Neutrophil (primary cell): ENCODE measurements around the gene HEXB.

Experiments used
- H3K27ac ChIP-seq: fragments of 200-600 bp; sonication (generic); 2 replicates; pipeline ENCODE4 v1.5.1; 2016; ENCODE audit warnings: mild to moderate bottlenecking, moderate library complexity
- H3K27me3 ChIP-seq: fragments of 200-600 bp; sonication (generic); 2 replicates; pipeline ENCODE4 v1.6.0; 2016; ENCODE audit warnings: mild to moderate bottlenecking
- H3K36me3 ChIP-seq: fragments of 200-600 bp; sonication (generic); 2 replicates; pipeline ENCODE4 v1.5.1; 2017
- H3K4me1 ChIP-seq, 2 experiments: fragments of 200-600 bp in 1 of 2; sonication (generic) in 1 of 2; 1 replicate in 1 of 2; 2 replicates in 1 of 2; pipeline versions ENCODE4 v1.5.1 to v1.6.1; 2013 to 2016; ENCODE audit warnings: low read depth in 1 of 2, low read length in 1 of 2, mild to moderate bottlenecking in 1 of 2, moderate library complexity in 1 of 2; ENCODE audit not compliant: control insufficient read depth in 1 of 2, insufficient read depth in 1 of 2
- H3K4me3 ChIP-seq, 2 experiments: fragments of 200-600 bp in 1 of 2; sonication (generic) in 1 of 2; 1 replicate in 1 of 2; 2 replicates in 1 of 2; pipeline ENCODE4 v1.5.1; 2013 to 2016; ENCODE audit warnings: low read depth in 1 of 2, low read length in 1 of 2, mild to moderate bottlenecking in 1 of 2, moderate library complexity in 1 of 2
- H3K9me3 ChIP-seq: fragments of 200-600 bp; sonication (generic); 2 replicates; pipeline ENCODE4 v1.5.1; 2016
- CTCF ChIP-seq: fragments of 200-600 bp; sonication (generic); IDR thresholded peaks from 2 replicates; pipeline ENCODE4 v1.5.1; 2016; ENCODE audit warnings: antibody characterized with exemption

Gene HEXB

GRCh38 chr5:74652576-74652975 is 32.5 kb upstream of the HEXB start:
- Histone ChIP-seq H3K27ac (no peak overlapping the region), H3K27me3 (no peaks in the 10 kb centered on the region), H3K4me1 (no peaks in the 10 kb centered on the region), H3K4me3 (no peak overlapping the region), H3K36me3 (no peaks in the 10 kb centered on the region), H3K9me3 (no peaks in the 10 kb centered on the region)
- TF ChIP-seq CTCF: no peak

- Histone ChIP-seq H3K27ac (no peak overlapping the region), H3K9me3 (no peaks in the 10 kb centered on the region), H3K27me3 (no peaks in the 10 kb centered on the region), H3K4me3 (no peak overlapping the region), H3K4me1 (no peaks in the 10 kb centered on the region), H3K36me3 (no peaks in the 10 kb centered on the region)
- TF ChIP-seq CTCF: no peak
Observed at GRCh38 chr5:74653991-74654390, 31.0 kb upstream of the HEXB start.

GRCh38 chr5:74655206-74655605 is 29.8 kb upstream of the HEXB start:
- Histone ChIP-seq H3K27me3 (no peaks in the 10 kb centered on the region), H3K4me1 (no peaks in the 10 kb centered on the region), H3K4me3 (no peak overlapping the region), H3K36me3 (no peaks in the 10 kb centered on the region), H3K27ac (no peak overlapping the region), H3K9me3 (no peaks in the 10 kb centered on the region)
- no peak for TF ChIP-seq CTCF

GRCh38 chr5:74655716-74656115 is 29.3 kb upstream of the HEXB start:
- H3K4me1 ChIP-seq: no peaks in the 10 kb centered on the region
- no peaks in the 10 kb centered on the region for H3K36me3 ChIP-seq
- no peak for TF ChIP-seq CTCF
- H3K27ac ChIP-seq: no peak overlapping the region
- no peaks in the 10 kb centered on the region for H3K9me3 ChIP-seq
- no peak overlapping the region for H3K4me3 ChIP-seq
- no peaks in the 10 kb centered on the region for H3K27me3 ChIP-seq

- no peak for TF ChIP-seq CTCF
- Histone ChIP-seq H3K27me3 (no peaks in the 10 kb centered on the region), H3K4me3 (no peak overlapping the region), H3K27ac (no peak overlapping the region), H3K4me1 (no peaks in the 10 kb centered on the region), H3K9me3 (no peaks in the 10 kb centered on the region), H3K36me3 (no peaks in the 10 kb centered on the region)
Observed at GRCh38 chr5:74657165-74657564, 27.9 kb upstream of the HEXB start.

- Histone ChIP-seq H3K27ac (no peak overlapping the region), H3K9me3 (no peaks in the 10 kb centered on the region), H3K36me3 (no peaks in the 10 kb centered on the region), H3K4me1 (no peaks in the 10 kb centered on the region), H3K27me3 (no peaks in the 10 kb centered on the region), H3K4me3 (no peak overlapping the region)
- TF ChIP-seq CTCF: no peak
Observed at GRCh38 chr5:74659172-74659571, 25.9 kb upstream of the HEXB start.
